HEK293 (cell line): ENCODE measurements around the gene GRID2.

Source experiments
- CTCF ChIA-PET: fragments of 350-600 bp; formaldehyde crosslinking; extraction: SDS; loops from one replicate; lab custom pipeline; 2021; ENCODE audit warnings: antibody characterized with exemption; lab: Yijun Ruan, JAX
- POLR2A ChIA-PET: fragments of 300-600 bp; formaldehyde crosslinking; extraction: SDS; loops from one replicate; lab custom pipeline; 2020; ENCODE audit warnings: antibody characterized with exemption, inconsistent platforms; lab: Yijun Ruan, JAX
- H3K27ac ChIP-seq: fragments of 200-500 bp; sonication (Bioruptor generic); 2 replicates; pipeline ENCODE4 v1.5.1; 2014; ENCODE audit warnings: low read depth, low read length, control low read depth, inconsistent platforms; ENCODE audit errors: extremely low read depth
- H3K36me3 ChIP-seq, 2 experiments: fragments of 200-500 bp in 1 of 2; sonication (Bioruptor generic) in 1 of 2; 1 replicate in 1 of 2; 2 replicates in 1 of 2; pipeline ENCODE4 v1.5.1; 2014 to 2017; ENCODE audit warnings: inconsistent platforms in 2 of 2, low read length in 2 of 2; ENCODE audit not compliant: control insufficient read depth in 2 of 2, insufficient read depth in 1 of 2
- H3K4me1 ChIP-seq: fragments of 200-500 bp; sonication (Bioruptor generic); 2 replicates; pipeline ENCODE4 v1.5.1; 2014; ENCODE audit warnings: mild to moderate bottlenecking, low read length, inconsistent platforms; ENCODE audit not compliant: control insufficient read depth, insufficient read depth
- H3K4me3 ChIP-seq: 2 replicates; pipeline ENCODE4 v1.5.1; 2011; ENCODE audit warnings: low read depth, mild to moderate bottlenecking, control low read depth, low read length, moderate library complexity
- H3K9me3 ChIP-seq: fragments of 200-500 bp; sonication (Bioruptor generic); 2 replicates; pipeline ENCODE4 v1.5.1; 2014; ENCODE audit warnings: low read depth, low read length, inconsistent platforms; ENCODE audit not compliant: control insufficient read depth, insufficient read depth
- OVOL3 ChIP-seq: fragments of 450-650 bp; formaldehyde crosslinking; IDR thresholded peaks from 2 replicates; pipeline ENCODE4 v1.5.1; 2016; ENCODE audit warnings: missing biosample characterization, missing genetic modification characterization
- REPIN1 ChIP-seq: fragments of 450-650 bp; formaldehyde crosslinking; IDR thresholded peaks from 2 replicates; pipeline ENCODE4 v1.5.1; 2017; ENCODE audit warnings: missing biosample characterization, missing genetic modification characterization, low read depth
- ZBTB7A ChIP-seq: fragments of 450-650 bp; formaldehyde crosslinking; IDR thresholded peaks from 2 replicates; pipeline ENCODE4 v1.5.1; 2016; ENCODE audit warnings: low read depth, missing biosample characterization, missing genetic modification characterization
- ZNF133 ChIP-seq: fragments of 450-650 bp; formaldehyde crosslinking; IDR thresholded peaks from 2 replicates; pipeline ENCODE4 v1.5.1; 2016; ENCODE audit warnings: missing biosample characterization, missing genetic modification characterization
- ZNF2 ChIP-seq: fragments of 450-650 bp; formaldehyde crosslinking; IDR thresholded peaks from 2 replicates; pipeline ENCODE4 v1.5.1; 2016; ENCODE audit warnings: missing biosample characterization, missing genetic modification characterization
- ZNF48 ChIP-seq: fragments of 450-650 bp; formaldehyde crosslinking; IDR thresholded peaks from 2 replicates; pipeline ENCODE4 v1.5.1; 2016; ENCODE audit warnings: missing biosample characterization, missing genetic modification characterization
- ZNF555 ChIP-seq: fragments of 450-650 bp; formaldehyde crosslinking; conservative IDR thresholded peaks from 2 replicates; pipeline ENCODE4 v1.5.1; 2017; ENCODE audit warnings: missing biosample characterization, mild to moderate bottlenecking, missing genetic modification characterization, inconsistent platforms
- ZNF558 ChIP-seq: fragments of 450-650 bp; formaldehyde crosslinking; IDR thresholded peaks from 2 replicates; pipeline ENCODE4 v1.5.1; 2016; ENCODE audit warnings: missing biosample characterization, missing genetic modification characterization
- ZNF571 ChIP-seq: fragments of 450-650 bp; formaldehyde crosslinking; IDR thresholded peaks from 2 replicates; pipeline ENCODE4 v1.5.0; 2017; ENCODE audit warnings: missing biosample characterization, missing genetic modification characterization
- ZNF600 ChIP-seq: fragments of 450-650 bp; formaldehyde crosslinking; IDR thresholded peaks from 2 replicates; pipeline ENCODE4 v1.5.1; 2016; ENCODE audit warnings: missing biosample characterization, missing genetic modification characterization
- ZNF639 ChIP-seq: fragments of 450-650 bp; formaldehyde crosslinking; IDR thresholded peaks from 2 replicates; pipeline ENCODE4 v1.5.1; 2016; ENCODE audit warnings: missing biosample characterization, missing genetic modification characterization
- ZNF701 ChIP-seq: fragments of 450-650 bp; formaldehyde crosslinking; IDR thresholded peaks from 2 replicates; pipeline ENCODE4 v1.5.1; 2016; ENCODE audit warnings: missing biosample characterization, missing genetic modification characterization
- ZNF791 ChIP-seq: fragments of 450-650 bp; formaldehyde crosslinking; IDR thresholded peaks from 2 replicates; pipeline ENCODE4 v1.5.1; 2016; ENCODE audit warnings: missing biosample characterization, missing genetic modification characterization
- TF ChIP-seq, protein P1 (sequence below): fragments of 450-650 bp; formaldehyde crosslinking; IDR thresholded peaks from 2 replicates; pipeline ENCODE4 v1.5.1; 2016; ENCODE audit warnings: missing biosample characterization, missing genetic modification characterization, low read depth
- TF ChIP-seq, protein P2 (sequence below): sonication (generic); formaldehyde crosslinking; IDR thresholded peaks from 2 replicates; pipeline ENCODE4 v1.8.1; 2022; ENCODE audit warnings: mild to moderate bottlenecking, moderate library complexity, missing genetic modification reagents
- TF ChIP-seq, protein P3 (sequence below): fragments of 450-650 bp; formaldehyde crosslinking; IDR thresholded peaks from 2 replicates; pipeline ENCODE4 v1.5.1; 2016; ENCODE audit warnings: missing biosample characterization, missing genetic modification characterization
- TF ChIP-seq, protein P4 (sequence below): fragments of 450-650 bp; formaldehyde crosslinking; IDR thresholded peaks from 2 replicates; pipeline ENCODE4 v1.5.1; 2016; ENCODE audit warnings: missing biosample characterization, missing genetic modification characterization

GRID2 gene

GRCh38 chr4:93433840-93434239, 1130.1 kb downstream of the GRID2 start:
- ChIA-PET POLR2A (no interaction called here), CTCF (no interaction called here)
- no peaks in the 10 kb centered on the region for H3K9me3 ChIP-seq
- no peaks in the 10 kb centered on the region for H3K4me1 ChIP-seq
- H3K4me3 ChIP-seq: no peak overlapping the region
- H3K36me3 ChIP-seq: no peaks in the 10 kb centered on the region
- no peak overlapping the region for H3K27ac ChIP-seq
- TF ChIP-seq ZNF133 (tag by site-specific recombination) (no peak), ZNF600 (tag by site-specific recombination) (no peak), REPIN1 (tag by site-specific recombination) (no peak), OVOL3 (tag by site-specific recombination) (no peak), ZNF2 (no peak), ZNF571 (tag by site-specific recombination) (no peak), ZNF791 (no peak), ZBTB7A (tag by site-specific recombination) (no peak), ZNF558 (no peak), ZNF639 (tag by site-specific recombination) (no peak), ZNF48 (tag by site-specific recombination) (no peak), ZNF701 (tag by site-specific recombination) (no peak), ZNF555 (no peak)
- TF ChIP-seq, protein P1, sequence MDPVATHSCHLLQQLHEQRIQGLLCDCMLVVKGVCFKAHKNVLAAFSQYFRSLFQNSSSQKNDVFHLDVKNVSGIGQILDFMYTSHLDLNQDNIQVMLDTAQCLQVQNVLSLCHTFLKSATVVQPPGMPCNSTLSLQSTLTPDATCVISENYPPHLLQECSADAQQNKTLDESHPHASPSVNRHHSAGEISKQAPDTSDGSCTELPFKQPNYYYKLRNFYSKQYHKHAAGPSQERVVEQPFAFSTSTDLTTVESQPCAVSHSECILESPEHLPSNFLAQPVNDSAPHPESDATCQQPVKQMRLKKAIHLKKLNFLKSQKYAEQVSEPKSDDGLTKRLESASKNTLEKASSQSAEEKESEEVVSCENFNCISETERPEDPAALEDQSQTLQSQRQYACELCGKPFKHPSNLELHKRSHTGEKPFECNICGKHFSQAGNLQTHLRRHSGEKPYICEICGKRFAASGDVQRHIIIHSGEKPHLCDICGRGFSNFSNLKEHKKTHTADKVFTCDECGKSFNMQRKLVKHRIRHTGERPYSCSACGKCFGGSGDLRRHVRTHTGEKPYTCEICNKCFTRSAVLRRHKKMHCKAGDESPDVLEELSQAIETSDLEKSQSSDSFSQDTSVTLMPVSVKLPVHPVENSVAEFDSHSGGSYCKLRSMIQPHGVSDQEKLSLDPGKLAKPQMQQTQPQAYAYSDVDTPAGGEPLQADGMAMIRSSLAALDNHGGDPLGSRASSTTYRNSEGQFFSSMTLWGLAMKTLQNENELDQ (tag by site-specific recombination): no peak
- TF ChIP-seq, protein P2, sequence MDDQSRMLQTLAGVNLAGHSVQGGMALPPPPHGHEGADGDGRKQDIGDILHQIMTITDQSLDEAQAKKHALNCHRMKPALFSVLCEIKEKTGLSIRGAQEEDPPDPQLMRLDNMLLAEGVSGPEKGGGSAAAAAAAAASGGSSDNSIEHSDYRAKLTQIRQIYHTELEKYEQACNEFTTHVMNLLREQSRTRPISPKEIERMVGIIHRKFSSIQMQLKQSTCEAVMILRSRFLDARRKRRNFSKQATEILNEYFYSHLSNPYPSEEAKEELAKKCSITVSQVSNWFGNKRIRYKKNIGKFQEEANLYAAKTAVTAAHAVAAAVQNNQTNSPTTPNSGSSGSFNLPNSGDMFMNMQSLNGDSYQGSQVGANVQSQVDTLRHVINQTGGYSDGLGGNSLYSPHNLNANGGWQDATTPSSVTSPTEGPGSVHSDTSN (CRISPR knock-in tag): no peak
- TF ChIP-seq, protein P3, sequence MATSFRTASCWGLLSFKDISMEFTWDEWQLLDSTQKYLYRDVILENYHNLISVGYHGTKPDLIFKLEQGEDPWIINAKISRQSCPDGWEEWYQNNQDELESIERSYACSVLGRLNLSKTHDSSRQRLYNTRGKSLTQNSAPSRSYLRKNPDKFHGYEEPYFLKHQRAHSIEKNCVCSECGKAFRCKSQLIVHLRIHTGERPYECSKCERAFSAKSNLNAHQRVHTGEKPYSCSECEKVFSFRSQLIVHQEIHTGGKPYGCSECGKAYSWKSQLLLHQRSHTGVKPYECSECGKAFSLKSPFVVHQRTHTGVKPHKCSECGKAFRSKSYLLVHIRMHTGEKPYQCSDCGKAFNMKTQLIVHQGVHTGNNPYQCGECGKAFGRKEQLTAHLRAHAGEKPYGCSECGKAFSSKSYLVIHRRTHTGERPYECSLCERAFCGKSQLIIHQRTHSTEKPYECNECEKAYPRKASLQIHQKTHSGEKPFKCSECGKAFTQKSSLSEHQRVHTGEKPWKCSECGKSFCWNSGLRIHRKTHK (tag by site-specific recombination): no peak
- TF ChIP-seq, protein P4, sequence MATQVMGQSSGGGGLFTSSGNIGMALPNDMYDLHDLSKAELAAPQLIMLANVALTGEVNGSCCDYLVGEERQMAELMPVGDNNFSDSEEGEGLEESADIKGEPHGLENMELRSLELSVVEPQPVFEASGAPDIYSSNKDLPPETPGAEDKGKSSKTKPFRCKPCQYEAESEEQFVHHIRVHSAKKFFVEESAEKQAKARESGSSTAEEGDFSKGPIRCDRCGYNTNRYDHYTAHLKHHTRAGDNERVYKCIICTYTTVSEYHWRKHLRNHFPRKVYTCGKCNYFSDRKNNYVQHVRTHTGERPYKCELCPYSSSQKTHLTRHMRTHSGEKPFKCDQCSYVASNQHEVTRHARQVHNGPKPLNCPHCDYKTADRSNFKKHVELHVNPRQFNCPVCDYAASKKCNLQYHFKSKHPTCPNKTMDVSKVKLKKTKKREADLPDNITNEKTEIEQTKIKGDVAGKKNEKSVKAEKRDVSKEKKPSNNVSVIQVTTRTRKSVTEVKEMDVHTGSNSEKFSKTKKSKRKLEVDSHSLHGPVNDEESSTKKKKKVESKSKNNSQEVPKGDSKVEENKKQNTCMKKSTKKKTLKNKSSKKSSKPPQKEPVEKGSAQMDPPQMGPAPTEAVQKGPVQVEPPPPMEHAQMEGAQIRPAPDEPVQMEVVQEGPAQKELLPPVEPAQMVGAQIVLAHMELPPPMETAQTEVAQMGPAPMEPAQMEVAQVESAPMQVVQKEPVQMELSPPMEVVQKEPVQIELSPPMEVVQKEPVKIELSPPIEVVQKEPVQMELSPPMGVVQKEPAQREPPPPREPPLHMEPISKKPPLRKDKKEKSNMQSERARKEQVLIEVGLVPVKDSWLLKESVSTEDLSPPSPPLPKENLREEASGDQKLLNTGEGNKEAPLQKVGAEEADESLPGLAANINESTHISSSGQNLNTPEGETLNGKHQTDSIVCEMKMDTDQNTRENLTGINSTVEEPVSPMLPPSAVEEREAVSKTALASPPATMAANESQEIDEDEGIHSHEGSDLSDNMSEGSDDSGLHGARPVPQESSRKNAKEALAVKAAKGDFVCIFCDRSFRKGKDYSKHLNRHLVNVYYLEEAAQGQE (tag by site-specific recombination): no peak
